Smooth muscle cell (in vitro differentiated cells): ENCODE measurements around the gene CBFA2T3. TPM values are rescaled to one million over a fixed set of nuclear protein-coding genes. Genes with fewer than 3 reads are reported as not detected.

Experiments used
- DNase-seq: peaks from one replicate; lab custom pipeline; 2025; ENCODE audit not compliant: unreplicated experiment; lab: John Stamatoyannopoulos, UW
- H2AFZ ChIP-seq: fragments of 200-600 bp; sonication (generic); 2 replicates; pipeline ENCODE4 v1.6.0; 2016; ENCODE audit warnings: antibody characterized with exemption, low read depth, mild to moderate bottlenecking
- H3F3A ChIP-seq: fragments of 200-600 bp; sonication (generic); 2 replicates; pipeline ENCODE4 v1.6.0; 2017; ENCODE audit warnings: antibody characterized with exemption, low read depth
- H3K27ac ChIP-seq: fragments of 200-600 bp; sonication (generic); 2 replicates; pipeline ENCODE4 v1.5.1; 2016; ENCODE audit warnings: low read depth, mild to moderate bottlenecking
- H3K27me3 ChIP-seq: fragments of 200-600 bp; sonication (generic); 2 replicates; pipeline ENCODE4 v1.6.1; 2016; ENCODE audit warnings: low read depth, mild to moderate bottlenecking
- H3K36me3 ChIP-seq: fragments of 200-600 bp; sonication (generic); 2 replicates; pipeline ENCODE4 v1.5.1; 2016; ENCODE audit warnings: low read depth
- H3K4me1 ChIP-seq: fragments of 200-600 bp; sonication (generic); 2 replicates; pipeline ENCODE4 v1.5.1; 2016; ENCODE audit warnings: low read depth
- H3K4me2 ChIP-seq: fragments of 200-600 bp; sonication (generic); 2 replicates; pipeline ENCODE4 v1.6.0; 2016; ENCODE audit warnings: mild to moderate bottlenecking
- H3K4me3 ChIP-seq: fragments of 200-600 bp; sonication (generic); 2 replicates; pipeline ENCODE4 v1.5.1; 2016; ENCODE audit warnings: mild to moderate bottlenecking
- H3K79me2 ChIP-seq: fragments of 200-600 bp; sonication (generic); 2 replicates; pipeline ENCODE4 v1.6.0; 2016; ENCODE audit warnings: low read depth, mild to moderate bottlenecking
- H3K9ac ChIP-seq: fragments of 200-600 bp; sonication (generic); 2 replicates; pipeline ENCODE4 v1.6.0; 2016; ENCODE audit warnings: low read depth
- H3K9me3 ChIP-seq: fragments of 200-600 bp; sonication (generic); replicated peaks from 2 replicates; pipeline ENCODE4 v1.5.1; 2016; ENCODE audit warnings: low read depth
- H4K20me1 ChIP-seq: fragments of 200-600 bp; sonication (generic); 2 replicates; pipeline ENCODE4 v1.6.0; 2016; ENCODE audit warnings: low read depth
- CTCF ChIP-seq: fragments of 200-600 bp; sonication (generic); IDR thresholded peaks from 2 replicates; pipeline ENCODE4 v1.5.1; 2017; ENCODE audit warnings: borderline replicate concordance, mild to moderate bottlenecking, antibody characterized with exemption; ENCODE audit not compliant: insufficient read depth, poor library complexity, severe bottlenecking
- WGBS: methylation state at CpG from one replicate; pipeline ENCODE4 v1.1.7; 2016; ENCODE audit warnings: low lambda C conversion rate; 5-methylcytosine and 5-hydroxymethylcytosine counted together
- polyA plus RNA-seq: library from polyadenylated mRNA; unstranded; fragments of >200 nt; fragmentation: Nextera tagmentation; extraction: Ambion mirVana; gene quantifications from 2 replicates; pipeline ENCODE4 v1.2.1, GENCODE V29; 2016
- total RNA-seq: library from RNA; depleted of rRNA; stranded (reverse); fragments of >200 nt; gene quantifications from 2 replicates; pipeline ENCODE4 v1.2.3, GENCODE V29; 2014

Gene CBFA2T3
- total and polyA plus RNA-seq, 2 experiments from 2014 or later, result 0.25 TPM; not detected in 1

DNA sequence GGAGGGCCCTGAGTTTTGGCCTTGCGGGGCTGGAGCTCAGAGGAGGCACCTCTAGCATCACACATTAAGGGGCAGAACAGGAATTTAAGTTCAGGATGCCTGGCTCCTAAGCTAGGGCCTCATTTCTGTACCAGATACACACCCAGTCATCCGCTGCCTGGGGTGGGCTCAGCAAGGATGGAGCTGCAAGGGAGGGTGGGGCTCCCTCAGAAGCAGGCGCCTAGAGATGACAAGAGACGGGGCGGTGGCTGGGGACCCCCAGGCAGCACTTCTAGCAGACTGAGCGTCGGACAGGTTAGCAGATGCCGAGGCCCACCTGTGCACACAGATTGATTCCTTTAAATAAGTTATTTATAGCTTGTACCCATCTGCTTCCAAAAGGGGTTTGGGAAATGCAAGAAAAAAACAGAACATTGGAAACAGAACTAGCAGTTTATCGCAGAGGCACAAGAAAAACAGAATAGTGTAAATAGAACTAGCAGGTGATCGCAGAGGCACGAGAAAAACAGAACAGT lies 47.6 kb upstream of the CBFA2T3 start:
- H3K9me3 ChIP-seq, result peaks cover 6% of the 10 kb centered on the region
- no peaks in the 10 kb centered on the region for H3F3A ChIP-seq
- TF ChIP-seq CTCF, result no peak
- DNase-seq, result no peak
- no peaks in the 10 kb centered on the region for H3K79me2 ChIP-seq
- no peaks in the 10 kb centered on the region for H3K4me1 ChIP-seq
- H2AFZ ChIP-seq, result no peak overlapping the region
- H3K36me3 ChIP-seq, result no peaks in the 10 kb centered on the region
- H3K4me2 ChIP-seq, result no peak overlapping the region
- H3K9ac ChIP-seq, result no peak overlapping the region
- WGBS, result 94% methylated on average over 10 of the region's 11 CpGs
- no peaks in the 10 kb centered on the region for H4K20me1 ChIP-seq
- H3K27ac ChIP-seq, result no peak overlapping the region
- H3K27me3 ChIP-seq, result no peaks in the 10 kb centered on the region
- no peak overlapping the region for H3K4me3 ChIP-seq

- TF ChIP-seq CTCF, result no peak
- Histone ChIP-seq H3K79me2 (no peaks in the 10 kb centered on the region), H3K4me2 (no peak overlapping the region), H3K27me3 (no peaks in the 10 kb centered on the region), H3K4me3 (no peak overlapping the region), H3K9me3 (peaks cover 6% of the 10 kb centered on the region), H4K20me1 (no peaks in the 10 kb centered on the region), H3K4me1 (no peaks in the 10 kb centered on the region), H3K27ac (no peak overlapping the region), H3K9ac (no peak overlapping the region), H3F3A (no peaks in the 10 kb centered on the region), H3K36me3 (no peaks in the 10 kb centered on the region), H2AFZ (no peak overlapping the region)
- DNase-seq, result no peak
- 83% methylated on average over 23 of the region's 23 CpGs for WGBS
These were observed 46.9 kb upstream of the CBFA2T3 start for GRCh38 chr16:89023621-89024511.

GRCh38 chr16:89023151-89023551 lies 46.1 kb upstream of the CBFA2T3 start:
- no peak overlapping the region for H3K4me2 ChIP-seq
- WGBS, result 92% methylated on average over 7 of the region's 10 CpGs
- peaks cover 6% of the 10 kb centered on the region for H3K9me3 ChIP-seq
- no peaks in the 10 kb centered on the region for H4K20me1 ChIP-seq
- no peak for TF ChIP-seq CTCF
- no peaks in the 10 kb centered on the region for H3K27me3 ChIP-seq
- H3K36me3 ChIP-seq, result no peaks in the 10 kb centered on the region
- H2AFZ ChIP-seq, result no peak overlapping the region
- no peaks in the 10 kb centered on the region for H3F3A ChIP-seq
- no peak overlapping the region for H3K9ac ChIP-seq
- H3K4me1 ChIP-seq, result no peaks in the 10 kb centered on the region
- no peak overlapping the region for H3K27ac ChIP-seq
- no peak overlapping the region for H3K4me3 ChIP-seq
- no peak for DNase-seq
- H3K79me2 ChIP-seq, result no peaks in the 10 kb centered on the region
